Pancreas (tissue), 10 donors: Measurements from ENCODE around the gene ABCB8. TPM values are rescaled to one million over a fixed set of nuclear protein-coding genes. Genes with fewer than 3 reads are reported as not detected.
"Not testable (repeated sequence)": the region's sequence is repeated elsewhere in the genome, so short reads cannot be mapped to it uniquely, and the experiment has no call there.

Source experiments
- ATAC-seq, 4 donors: fragments of 200-7000 bp; cut with Tn5 transposase; one replicate each; pipeline versions ENCODE4 v1.8.0 to v1.9.1; 2020; ENCODE audit warnings: mild to moderate bottlenecking in 4 of 4, moderate library complexity in 4 of 4
- DNase-seq, 6 donors: peaks; one replicate each; pipeline ENCODE4 v3.0.0-alpha.2; 2020
- FAIRE-seq: peaks from 2 replicates; lab custom pipeline; 2012; peaks lifted over from hg19 to GRCh38; lab: Jason Lieb, UNC
- H3K27ac ChIP-seq, 4 donors: fragments of 200-600 bp; sonication (generic); 1 replicate in 3 of 4; 2 replicates in 1 of 4; pipeline versions ENCODE4 v1.5.0 to v1.8.0; 2020
- H3K27me3 ChIP-seq, 4 donors: fragments of 200-600 bp; one replicate each; pipeline ENCODE4 v1.8.0; 2021
- H3K36me3 ChIP-seq, 3 donors: fragments of 200-600 bp; sonication (generic) in 1 of 3; one replicate each; pipeline versions ENCODE4 v1.5.0 to v1.8.0; 2020 to 2021
- H3K4me1 ChIP-seq, 3 donors: fragments of 200-600 bp; one replicate each; pipeline ENCODE4 v1.8.0; 2021
- H3K4me3 ChIP-seq, 4 donors: fragments of 200-600 bp; sonication (generic) in 2 of 4; one replicate each; pipeline versions ENCODE4 v1.5.0 to v1.8.0; 2020 to 2021
- H3K9me3 ChIP-seq, 4 donors: fragments of 200-600 bp; one replicate each; pipeline ENCODE4 v1.8.0; 2021
- CTCF ChIP-seq, 4 donors: fragments of 200-600 bp; sonication (generic) in 3 of 4; IDR thresholded peaks; one replicate each; pipeline versions ENCODE4 v1.5.0 to v1.8.0; 2021; ENCODE audit warnings: antibody characterized with exemption in 4 of 4
- WGBS, 2 donors: extraction: QIAGEN DNeasy Blood & Tissue Kit; methylation state at CpG; one replicate each; pipeline ENCODE4 v1.1.7; 2013; 5-methylcytosine and 5-hydroxymethylcytosine counted together
- intact Hi-C, 3 donors: fragments of 100-400 bp; cut with DNase I; formaldehyde crosslinking; loops; one replicate each; pipeline versions ENCODE4 v1.11.1 to v1.14.2; 2022
- polyA plus RNA-seq, 2 donors: library from polyadenylated mRNA; stranded (reverse); fragments of 200-250 nt; gene quantifications; one replicate each; pipeline ENCODE4 v1.2.3, GENCODE V29; 2013
- total RNA-seq, 6 donors: library from RNA; stranded (reverse); fragmentation: NEBNext Ultra II Directional in 4 of 6; extraction: Animal tissue kit (Norgen Biotek cat#: 25700) in 4 of 6; gene quantifications; one replicate each; pipeline versions ENCODE4 v1.2.1 to v1.2.4, GENCODE V29; 2021 to 2023
- donor health status: healthy with polysubstance abuse.
- donor health status: DM: no; HTN: no; CAD: no; lungs with moderate emphysema.
- donor health status: DM: no; HTN: no; CAD: no.
- donor health status: control.
- donor health status: control.
- donor health status: Bipolar disorder and iron deficiency.
- donor health status: DM: yes; HTN: yes; CAD: no.
- donor health status: DM: no; HTN: no; CAD: no.
- donor health status: DM: no; HTN: no; CAD: no.
- donor health status: DM: yes; HTN: yes; CAD: no.

The ABCB8 gene
- total and polyA plus RNA-seq, 8 donors, result 6.1 to 29.0 (median 12.7) TPM

- no peaks in the 10 kb centered on the region for H3K36me3 ChIP-seq
- peak in 1 of 6 donors; percentile 74 for DNase-seq
- H3K4me1 ChIP-seq, result peaks cover 0 to 13% (median 0%) of the 10 kb centered on the region in 3 donors
- no peak overlapping the region for H3K27ac ChIP-seq
- intact Hi-C loops, result no loop called here
- TF ChIP-seq CTCF (IDR thresholded peaks at IDR 0.05), result no peak
- H3K4me3 ChIP-seq, result no peak overlapping the region
- no peaks in the 10 kb centered on the region for H3K9me3 ChIP-seq
- no peak for ATAC-seq
- no peaks in the 10 kb centered on the region for H3K27me3 ChIP-seq
- no peak for FAIRE-seq
- WGBS, 2 donors, result 41 to 43% methylated on average over 18 to 22 of the region's 22 CpGs
These were observed 18.8 kb upstream of the ABCB8 start for GRCh38 chr7:151009327-151010036.

DNA sequence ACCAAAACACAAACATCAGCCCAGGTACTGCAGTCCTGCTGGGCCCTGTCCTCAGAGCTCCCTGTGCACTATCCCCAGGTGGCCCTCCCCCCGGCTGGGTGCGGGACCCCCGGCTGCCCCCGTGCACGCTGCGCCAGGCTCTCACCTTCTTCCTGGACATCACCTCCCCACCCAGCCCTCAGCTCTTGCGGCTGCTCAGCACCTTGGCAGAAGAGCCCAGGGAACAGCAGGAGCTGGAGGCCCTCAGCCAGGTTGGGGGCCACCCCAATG, 18.3 kb upstream of the ABCB8 start:
- intact Hi-C loops, result no loop called here
- Histone ChIP-seq H3K27ac (no peak overlapping the region), H3K4me3 (no peak overlapping the region), H3K36me3 (no peaks in the 10 kb centered on the region), H3K27me3 (no peaks in the 10 kb centered on the region), H3K9me3 (no peaks in the 10 kb centered on the region), H3K4me1 (peaks cover 0 to 13% (median 0%) of the 10 kb centered on the region in 3 donors)
- no peak for ATAC-seq
- WGBS, 2 donors, result 17 to 18% methylated on average over 7 of the region's 7 CpGs
- FAIRE-seq, result no peak
- peak in 1 of 6 donors; percentile 57 for DNase-seq
- no peak for TF ChIP-seq CTCF (IDR thresholded peaks at IDR 0.05)

DNA sequence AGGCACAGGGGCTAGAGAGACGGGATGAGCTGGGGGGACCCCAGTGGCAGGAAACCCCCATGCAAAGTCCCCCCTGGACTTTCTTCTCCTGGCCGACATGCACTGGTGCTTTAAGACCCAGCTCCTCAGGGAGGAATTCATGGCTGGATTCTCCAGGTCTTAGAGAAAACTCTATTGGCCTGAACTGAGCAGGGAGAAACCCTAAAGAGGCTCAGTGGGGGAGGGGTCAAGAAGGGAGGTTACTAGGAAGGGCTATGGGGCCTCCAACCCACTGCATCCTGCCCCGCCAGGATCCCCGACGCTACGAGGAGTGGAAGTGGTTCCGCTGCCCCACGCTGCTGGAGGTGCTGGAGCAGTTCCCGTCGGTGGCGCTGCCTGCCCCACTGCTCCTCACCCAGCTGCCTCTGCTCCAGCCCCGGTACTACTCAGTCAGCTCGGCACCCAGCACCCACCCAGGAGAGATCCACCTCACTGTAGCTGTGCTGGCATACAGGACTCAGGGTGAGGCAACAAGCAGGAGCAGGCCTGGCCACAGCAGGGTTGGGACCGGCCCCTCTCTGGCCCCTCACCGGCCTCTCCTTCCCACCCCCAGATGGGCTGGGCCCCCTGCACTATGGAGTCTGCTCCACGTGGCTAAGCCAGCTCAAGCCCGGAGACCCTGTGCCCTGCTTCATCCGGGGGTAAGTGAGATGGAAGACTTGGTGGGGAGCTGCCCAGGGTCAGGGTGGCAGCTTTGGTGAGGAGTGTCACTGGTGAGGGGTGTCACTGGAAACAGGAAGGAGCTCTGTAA, 17.7 kb upstream of the ABCB8 start:
- no peak for TF ChIP-seq CTCF (IDR thresholded peaks at IDR 0.05)
- FAIRE-seq (no peak), DNase-seq (peak in 1 of 6 donors; percentile 71), ATAC-seq (no peak)
- intact Hi-C loops, result no loop called here
- H3K27ac ChIP-seq, result no peak overlapping the region
- no peak overlapping the region for H3K4me3 ChIP-seq
- H3K27me3 ChIP-seq, result no peaks in the 10 kb centered on the region
- peaks cover 0 to 13% (median 0%) of the 10 kb centered on the region in 3 donors for H3K4me1 ChIP-seq
- no peaks in the 10 kb centered on the region for H3K9me3 ChIP-seq
- 40 to 45% methylated on average over 18 of the region's 18 CpGs for WGBS, 2 donors
- no peaks in the 10 kb centered on the region for H3K36me3 ChIP-seq

- no peak for TF ChIP-seq CTCF (IDR thresholded peaks at IDR 0.05)
- ATAC-seq (no peak), DNase-seq (peak in 1 of 6 donors; percentile 9), FAIRE-seq (no peak)
- Histone ChIP-seq H3K4me1 (peaks cover 0 to 13% (median 0%) of the 10 kb centered on the region in 3 donors), H3K9me3 (no peaks in the 10 kb centered on the region), H3K4me3 (no peak overlapping the region), H3K27me3 (peaks cover 0 to 3% (median 0%) of the 10 kb centered on the region in 4 donors), H3K27ac (no peak overlapping the region), H3K36me3 (no peaks in the 10 kb centered on the region)
- intact Hi-C loops, result no loop called here
- 31 to 71% methylated on average over 1 of the region's 1 CpG for WGBS, 2 donors
These were observed 17.2 kb upstream of the ABCB8 start for GRCh38 chr7:151011097-151011409.

GRCh38 chr7:151011616-151012015, 16.6 kb upstream of the ABCB8 start:
- H3K4me1 ChIP-seq, result peaks cover 0 to 13% (median 0%) of the 10 kb centered on the region in 3 donors
- H3K27ac ChIP-seq, intact Hi-C loops, FAIRE-seq, H3K4me3 ChIP-seq, H3K9me3 ChIP-seq, H3K27me3 ChIP-seq, ATAC-seq, H3K36me3 ChIP-seq: not testable (repeated sequence)
- peak in 1 of 6 donors; percentile 27 for DNase-seq
- WGBS, 2 donors, result 81 to 84% methylated on average over 12 of the region's 12 CpGs
